ENCODE data around the gene DCAF15.

DCAF15 gene

GRCh38 chr19:13995878-13996765 lies 43.8 kb downstream of the DCAF15 start:
- FAIRE-seq, result no peak

GRCh38 chr19:13996928-13997630 lies 44.8 kb downstream of the DCAF15 start:
- FAIRE-seq, result no peak

- no peak for FAIRE-seq
Observed at GRCh38 chr19:13997631-13997962, 45.3 kb downstream of the DCAF15 start.

- FAIRE-seq, result no peak
Observed at GRCh38 chr19:13998426-13998825, 46.1 kb downstream of the DCAF15 start.

GRCh38 chr19:13999085-13999484 lies 46.8 kb downstream of the DCAF15 start:
- FAIRE-seq, result no peak

GRCh38 chr19:14000691-14001375 lies 48.5 kb downstream of the DCAF15 start:
- FAIRE-seq, result no peak

- no peak for FAIRE-seq
Observed at GRCh38 chr19:14002571-14003250, 50.4 kb downstream of the DCAF15 start.

- FAIRE-seq, result no peak
Observed at GRCh38 chr19:14003251-14004055, 51.1 kb downstream of the DCAF15 start.

GRCh38 chr19:14004619-14005348 lies 52.5 kb downstream of the DCAF15 start:
- no peak for FAIRE-seq

GRCh38 chr19:14005349-14006084 lies 53.2 kb downstream of the DCAF15 start:
- no peak for FAIRE-seq

- peak; percentile 99 for FAIRE-seq
Observed at GRCh38 chr19:14006085-14006765, 53.9 kb downstream of the DCAF15 start, which contains the start of gene RFX1. Gene RFX1, minus strand, starts transcription at chr19:14006320. Its CDS starts 12,477 bp downstream, at chr19:13993843.

GRCh38 chr19:14006766-14007562 lies 54.7 kb downstream of the DCAF15 start:
- FAIRE-seq, result no peak

Measured in islet of Langerhans (tissue), 1 donor.